ENCODE results near the gene IL12B. TPM values are rescaled to one million over a fixed set of nuclear protein-coding genes. Genes with fewer than 3 reads are reported as not detected.
"Not testable (repeated sequence)": the region's sequence is repeated elsewhere in the genome, so short reads cannot be mapped to it uniquely, and the experiment has no call there.

Gene IL12B
- total RNA-seq, 1 donor from 2014 or later, result not detected

DNA sequence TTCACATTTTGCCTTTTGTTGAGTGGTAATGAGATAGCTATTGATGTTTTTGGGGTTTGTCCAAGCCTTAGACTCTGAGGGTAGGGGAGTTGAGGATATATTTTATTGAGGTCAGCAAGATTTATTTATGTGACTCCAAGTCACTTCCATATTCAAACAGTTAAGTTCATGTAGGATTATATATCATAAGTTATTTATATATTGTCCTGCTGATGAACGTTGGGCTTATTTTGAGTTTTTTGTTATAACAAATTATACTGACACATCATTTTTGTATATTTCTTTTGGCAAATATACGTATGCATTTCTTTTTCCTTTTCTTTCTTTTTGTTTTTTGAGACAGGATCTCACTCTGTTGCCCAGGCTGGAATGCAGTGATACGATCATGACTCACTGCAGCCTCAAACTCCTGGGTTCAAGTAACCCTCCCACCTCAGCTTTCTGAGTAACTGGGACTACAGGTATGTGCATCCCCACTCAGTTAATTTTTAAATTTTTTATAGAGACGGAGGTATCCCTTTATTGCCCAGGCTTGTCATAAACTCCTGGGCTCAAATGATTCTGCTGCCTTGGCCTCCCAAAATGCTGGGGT, 23.5 kb upstream of the IL12B start:
- Mint-ChIP-seq H3K9me3 (no peaks in the 10 kb centered on the region), H3K36me3 (no peaks in the 10 kb centered on the region), H3K4me1 (ENCODE audit: unreplicated experiment) (no peaks in the 10 kb centered on the region), H3K4me3 (no peak overlapping the region), H3K27ac (no peak overlapping the region), H3K27me3 (peaks cover 18% of the 10 kb centered on the region)
- DNase-seq (ENCODE audit: extremely low spot score, unreplicated experiment), result no peak
- TF ChIP-seq, protein P1, sequence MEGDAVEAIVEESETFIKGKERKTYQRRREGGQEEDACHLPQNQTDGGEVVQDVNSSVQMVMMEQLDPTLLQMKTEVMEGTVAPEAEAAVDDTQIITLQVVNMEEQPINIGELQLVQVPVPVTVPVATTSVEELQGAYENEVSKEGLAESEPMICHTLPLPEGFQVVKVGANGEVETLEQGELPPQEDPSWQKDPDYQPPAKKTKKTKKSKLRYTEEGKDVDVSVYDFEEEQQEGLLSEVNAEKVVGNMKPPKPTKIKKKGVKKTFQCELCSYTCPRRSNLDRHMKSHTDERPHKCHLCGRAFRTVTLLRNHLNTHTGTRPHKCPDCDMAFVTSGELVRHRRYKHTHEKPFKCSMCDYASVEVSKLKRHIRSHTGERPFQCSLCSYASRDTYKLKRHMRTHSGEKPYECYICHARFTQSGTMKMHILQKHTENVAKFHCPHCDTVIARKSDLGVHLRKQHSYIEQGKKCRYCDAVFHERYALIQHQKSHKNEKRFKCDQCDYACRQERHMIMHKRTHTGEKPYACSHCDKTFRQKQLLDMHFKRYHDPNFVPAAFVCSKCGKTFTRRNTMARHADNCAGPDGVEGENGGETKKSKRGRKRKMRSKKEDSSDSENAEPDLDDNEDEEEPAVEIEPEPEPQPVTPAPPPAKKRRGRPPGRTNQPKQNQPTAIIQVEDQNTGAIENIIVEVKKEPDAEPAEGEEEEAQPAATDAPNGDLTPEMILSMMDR (conservative IDR thresholded peaks at IDR 0.05), result no peak

GRCh38 chr5:159350644-159351043, 20.4 kb upstream of the IL12B start:
- not testable (repeated sequence) for H3K4me1 Mint-ChIP-seq (ENCODE audit: unreplicated experiment); H3K4me3 Mint-ChIP-seq; DNase-seq (ENCODE audit: extremely low spot score, unreplicated experiment); H3K9me3 Mint-ChIP-seq; H3K36me3 Mint-ChIP-seq; H3K27ac Mint-ChIP-seq
- peaks cover 16% of the 10 kb centered on the region for H3K27me3 Mint-ChIP-seq

DNA sequence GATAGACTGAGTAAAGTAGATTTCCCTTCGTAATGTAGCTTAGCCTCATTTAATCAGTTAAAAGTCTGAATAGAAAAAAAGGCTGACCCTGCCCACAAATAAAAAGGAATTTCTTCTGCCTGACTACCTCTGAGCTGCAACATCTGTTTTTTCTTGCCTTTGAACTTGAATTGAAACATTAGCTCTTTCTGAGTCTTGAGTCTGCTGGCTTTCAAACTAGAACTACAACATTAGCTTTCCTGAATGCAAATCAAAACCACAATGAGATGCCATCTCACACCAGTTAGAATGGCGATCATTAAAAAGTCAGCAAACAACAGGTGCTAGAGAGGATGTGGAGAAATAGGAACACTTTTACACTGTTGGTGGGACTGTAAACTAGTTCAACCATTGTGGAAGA, 19.9 kb upstream of the IL12B start:
- not testable (repeated sequence) for H3K4me1 Mint-ChIP-seq (ENCODE audit: unreplicated experiment); H3K27ac Mint-ChIP-seq; H3K4me3 Mint-ChIP-seq; H3K36me3 Mint-ChIP-seq; H3K9me3 Mint-ChIP-seq; DNase-seq (ENCODE audit: extremely low spot score, unreplicated experiment)
- peaks cover 21% of the 10 kb centered on the region for H3K27me3 Mint-ChIP-seq

GRCh38 chr5:159345861-159346260, 15.6 kb upstream of the IL12B start:
- DNase-seq (ENCODE audit: extremely low spot score, unreplicated experiment), result no peak
- Mint-ChIP-seq H3K36me3 (peaks cover 3% of the 10 kb centered on the region), H3K9me3 (peaks cover 12% of the 10 kb centered on the region), H3K27me3 (peaks cover 30% of the 10 kb centered on the region), H3K4me1 (ENCODE audit: unreplicated experiment) (peaks cover 5% of the 10 kb centered on the region), H3K4me3 (no peak overlapping the region), H3K27ac (no peak overlapping the region)
- TF ChIP-seq, protein P1 (conservative IDR thresholded peaks at IDR 0.05), result no peak

GRCh38 chr5:159345336-159345735, 15.0 kb upstream of the IL12B start:
- DNase-seq (ENCODE audit: extremely low spot score, unreplicated experiment), result no peak
- peaks cover 3% of the 10 kb centered on the region for H3K36me3 Mint-ChIP-seq
- H3K4me3 Mint-ChIP-seq, result no peak overlapping the region
- H3K9me3 Mint-ChIP-seq, result peaks cover 12% of the 10 kb centered on the region
- peaks cover 5% of the 10 kb centered on the region for H3K4me1 Mint-ChIP-seq (ENCODE audit: unreplicated experiment)
- H3K27me3 Mint-ChIP-seq, result peaks cover 30% of the 10 kb centered on the region
- H3K27ac Mint-ChIP-seq, result no peak overlapping the region
- TF ChIP-seq, protein P1 (conservative IDR thresholded peaks at IDR 0.05), result no peak

DNA sequence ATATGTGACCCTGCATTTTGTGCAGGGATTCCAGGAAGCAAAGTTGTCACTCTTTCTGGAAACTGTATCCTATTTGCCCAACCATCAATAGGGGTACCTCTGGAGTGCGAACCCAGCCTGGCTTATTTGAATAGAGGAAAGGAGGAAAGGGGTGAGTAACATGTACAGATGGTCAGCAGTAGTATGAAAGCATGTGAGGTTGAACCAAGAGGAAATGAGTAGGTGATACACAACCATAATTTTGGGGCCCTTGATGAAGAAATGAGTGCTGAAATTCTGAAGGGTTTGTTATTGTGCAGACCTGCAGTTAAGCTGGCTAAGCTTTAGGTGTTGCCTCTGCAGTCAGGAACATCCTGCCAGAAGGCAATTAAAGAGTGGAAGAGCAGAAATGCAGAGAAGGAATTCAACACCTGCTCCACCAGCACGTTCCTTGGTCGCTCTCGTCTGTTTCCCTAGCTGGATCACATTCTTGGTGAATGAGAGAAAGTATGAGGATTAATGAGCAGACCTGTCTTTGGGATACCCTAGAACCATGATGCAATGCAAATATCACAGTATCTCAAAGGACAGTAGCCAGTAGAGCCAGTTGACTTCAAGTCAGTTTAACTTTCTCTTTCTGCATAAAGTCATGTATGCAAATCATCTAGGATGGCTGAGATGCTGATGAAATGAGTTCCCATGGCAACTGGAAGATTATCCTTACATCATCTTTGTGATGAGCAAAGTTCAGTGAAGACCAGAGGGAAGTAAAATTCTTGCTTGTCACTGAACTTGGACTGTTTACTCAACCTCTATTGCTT, 13.2 kb upstream of the IL12B start:
- Mint-ChIP-seq H3K4me3 (no peak overlapping the region), H3K36me3 (peaks cover 3% of the 10 kb centered on the region), H3K9me3 (peaks cover 12% of the 10 kb centered on the region), H3K27me3 (peaks cover 21% of the 10 kb centered on the region), H3K27ac (no peak overlapping the region), H3K4me1 (ENCODE audit: unreplicated experiment) (peaks cover 5% of the 10 kb centered on the region)
- DNase-seq (ENCODE audit: extremely low spot score, unreplicated experiment), result no peak
- TF ChIP-seq, protein P1 (conservative IDR thresholded peaks at IDR 0.05), result no peak

All from type B pancreatic cell (in vitro differentiated cells).